ENCODE results near the gene PCGF1.

PCGF1 gene

GRCh38 chr2:74546004-74546403 lies 38.5 kb upstream of the PCGF1 start:
- no peak for ATAC-seq (ENCODE audit: low read depth)
- no peak overlapping the region for H3K4me3 ChIP-seq (ENCODE audit: severe bottlenecking)

GRCh38 chr2:74544634-74545033 lies 37.1 kb upstream of the PCGF1 start:
- Histone ChIP-seq H3K27ac (ENCODE audit: poor library complexity, severe bottlenecking) (no peak overlapping the region), H3K4me1 (ENCODE audit: insufficient read depth, poor library complexity, severe bottlenecking) (no peaks in the 10 kb centered on the region), H3K27me3 (ENCODE audit: insufficient read depth, poor library complexity, severe bottlenecking) (no peaks in the 10 kb centered on the region), H3K36me3 (ENCODE audit: low read depth) (no peaks in the 10 kb centered on the region), H3K4me3 (ENCODE audit: severe bottlenecking) (no peak overlapping the region), H3K9me3 (ENCODE audit: severe bottlenecking) (no peaks in the 10 kb centered on the region)
- peak; percentile 60 for TF ChIP-seq CTCF (IDR thresholded peaks at IDR 0.05; ENCODE audit: poor library complexity, severe bottlenecking)
- no peak for DNase-seq (ENCODE audit: low spot score)
- peak; percentile 44; the same call in 1 of the 3 replicates for ATAC-seq (ENCODE audit: low read depth)

More at GRCh38 chr2:74546004-74546403, 38.5 kb upstream of the PCGF1 start:
- peaks cover 6% of the 10 kb centered on the region for H3K4me1 ChIP-seq (ENCODE audit: insufficient read depth, poor library complexity, severe bottlenecking)
- H3K9me3 ChIP-seq (ENCODE audit: severe bottlenecking): no peaks in the 10 kb centered on the region
- no peaks in the 10 kb centered on the region for H3K36me3 ChIP-seq (ENCODE audit: low read depth)
- TF ChIP-seq CTCF (IDR thresholded peaks at IDR 0.05; ENCODE audit: poor library complexity, severe bottlenecking): no peak
- DNase-seq (ENCODE audit: low spot score): no peak
- H3K27me3 ChIP-seq (ENCODE audit: insufficient read depth, poor library complexity, severe bottlenecking): no peaks in the 10 kb centered on the region
- H3K27ac ChIP-seq (ENCODE audit: poor library complexity, severe bottlenecking): no peak overlapping the region

- no peak for TF ChIP-seq CTCF (IDR thresholded peaks at IDR 0.05; ENCODE audit: poor library complexity, severe bottlenecking)
- no peaks in the 10 kb centered on the region for H3K4me1 ChIP-seq (ENCODE audit: insufficient read depth, poor library complexity, severe bottlenecking)
- DNase-seq (ENCODE audit: low spot score) (no peak), ATAC-seq (ENCODE audit: low read depth) (no peak)
- no peaks in the 10 kb centered on the region for H3K9me3 ChIP-seq (ENCODE audit: severe bottlenecking)
- H3K27ac ChIP-seq (ENCODE audit: poor library complexity, severe bottlenecking): no peak overlapping the region
- H3K4me3 ChIP-seq (ENCODE audit: severe bottlenecking): no peak overlapping the region
- no peaks in the 10 kb centered on the region for H3K36me3 ChIP-seq (ENCODE audit: low read depth)
- no peaks in the 10 kb centered on the region for H3K27me3 ChIP-seq (ENCODE audit: insufficient read depth, poor library complexity, severe bottlenecking)
These were observed 35.5 kb upstream of the PCGF1 start for GRCh38 chr2:74542978-74543377.

GRCh38 chr2:74540291-74540690 lies 32.8 kb upstream of the PCGF1 start:
- H3K9me3 ChIP-seq (ENCODE audit: severe bottlenecking): no peaks in the 10 kb centered on the region
- H3K4me1 ChIP-seq (ENCODE audit: insufficient read depth, poor library complexity, severe bottlenecking): peaks cover 7% of the 10 kb centered on the region
- H3K27me3 ChIP-seq (ENCODE audit: insufficient read depth, poor library complexity, severe bottlenecking): no peaks in the 10 kb centered on the region
- no peaks in the 10 kb centered on the region for H3K36me3 ChIP-seq (ENCODE audit: low read depth)
- DNase-seq (ENCODE audit: low spot score) (no peak), ATAC-seq (ENCODE audit: low read depth) (no peak)
- no peak for TF ChIP-seq CTCF (IDR thresholded peaks at IDR 0.05; ENCODE audit: poor library complexity, severe bottlenecking)
- no peak overlapping the region for H3K27ac ChIP-seq (ENCODE audit: poor library complexity, severe bottlenecking)
- no peak overlapping the region for H3K4me3 ChIP-seq (ENCODE audit: severe bottlenecking)

GRCh38 chr2:74538881-74539339 lies 31.4 kb upstream of the PCGF1 start:
- DNase-seq (ENCODE audit: low spot score) (no peak), ATAC-seq (ENCODE audit: low read depth) (no peak)
- TF ChIP-seq CTCF (IDR thresholded peaks at IDR 0.05; ENCODE audit: poor library complexity, severe bottlenecking): no peak
- peaks cover 7% of the 10 kb centered on the region for H3K4me1 ChIP-seq (ENCODE audit: insufficient read depth, poor library complexity, severe bottlenecking)
- no peaks in the 10 kb centered on the region for H3K27me3 ChIP-seq (ENCODE audit: insufficient read depth, poor library complexity, severe bottlenecking)
- no peaks in the 10 kb centered on the region for H3K9me3 ChIP-seq (ENCODE audit: severe bottlenecking)
- H3K27ac ChIP-seq (ENCODE audit: poor library complexity, severe bottlenecking): no peak overlapping the region
- H3K4me3 ChIP-seq (ENCODE audit: severe bottlenecking): no peak overlapping the region
- H3K36me3 ChIP-seq (ENCODE audit: low read depth): no peaks in the 10 kb centered on the region

All from RWPE2 (cell line).